Measurements from ENCODE around the gene CAPN11.

CAPN11 gene

DNA sequence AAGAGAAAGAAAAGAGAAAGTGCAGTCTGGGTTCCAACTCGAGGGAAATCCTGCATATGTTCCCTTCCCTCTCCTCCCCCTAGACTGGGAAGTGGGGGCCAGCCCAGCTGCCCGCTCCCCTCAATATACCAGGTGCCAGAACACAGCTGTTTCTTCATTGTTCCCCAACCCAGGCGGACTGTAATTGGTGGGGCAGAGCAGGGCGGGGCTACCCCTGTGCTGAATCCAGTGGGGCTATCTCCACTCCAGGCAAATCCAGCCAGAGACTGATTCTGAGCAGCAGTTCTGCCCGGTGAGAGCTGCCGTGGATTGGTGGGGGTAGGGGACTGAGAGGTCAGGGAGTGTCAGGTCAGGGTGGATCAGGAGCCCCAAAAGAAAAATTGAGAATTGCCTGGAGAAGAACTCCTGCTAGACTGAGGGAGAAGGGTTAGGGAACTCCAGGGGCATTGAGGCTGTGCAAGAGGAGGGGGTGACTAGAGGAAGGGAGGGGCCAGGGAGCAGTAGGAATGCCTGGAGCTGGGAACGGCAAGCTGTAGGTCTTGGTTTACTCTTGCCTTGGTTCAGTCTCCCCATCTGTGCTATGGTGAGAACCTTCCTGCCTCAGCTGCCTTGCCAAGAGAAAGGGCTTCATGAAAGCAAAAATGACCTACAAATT is 58.2 kb downstream of the CAPN11 start, which contains the start of gene MYMX:
TSS of gene MYMX (plus strand) at position 250 of the 655 bp plus-strand sequence. CDS start 546 bp downstream, outside the sequence.
- no peak within 1 kb of the TSS for H3K27ac ChIP-seq
- no peaks in the 10 kb centered on the region for H3K36me3 ChIP-seq (ENCODE audit: control insufficient read depth, insufficient read depth, low read length)
- no peaks in the 10 kb centered on the region for H3K9me3 ChIP-seq (ENCODE audit: control insufficient read depth, low read length)
- TF ChIP-seq, protein P1, sequence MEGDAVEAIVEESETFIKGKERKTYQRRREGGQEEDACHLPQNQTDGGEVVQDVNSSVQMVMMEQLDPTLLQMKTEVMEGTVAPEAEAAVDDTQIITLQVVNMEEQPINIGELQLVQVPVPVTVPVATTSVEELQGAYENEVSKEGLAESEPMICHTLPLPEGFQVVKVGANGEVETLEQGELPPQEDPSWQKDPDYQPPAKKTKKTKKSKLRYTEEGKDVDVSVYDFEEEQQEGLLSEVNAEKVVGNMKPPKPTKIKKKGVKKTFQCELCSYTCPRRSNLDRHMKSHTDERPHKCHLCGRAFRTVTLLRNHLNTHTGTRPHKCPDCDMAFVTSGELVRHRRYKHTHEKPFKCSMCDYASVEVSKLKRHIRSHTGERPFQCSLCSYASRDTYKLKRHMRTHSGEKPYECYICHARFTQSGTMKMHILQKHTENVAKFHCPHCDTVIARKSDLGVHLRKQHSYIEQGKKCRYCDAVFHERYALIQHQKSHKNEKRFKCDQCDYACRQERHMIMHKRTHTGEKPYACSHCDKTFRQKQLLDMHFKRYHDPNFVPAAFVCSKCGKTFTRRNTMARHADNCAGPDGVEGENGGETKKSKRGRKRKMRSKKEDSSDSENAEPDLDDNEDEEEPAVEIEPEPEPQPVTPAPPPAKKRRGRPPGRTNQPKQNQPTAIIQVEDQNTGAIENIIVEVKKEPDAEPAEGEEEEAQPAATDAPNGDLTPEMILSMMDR (IDR thresholded peaks at IDR 0.05): no peak
- H2AFZ ChIP-seq: no peak within 1 kb of the TSS
- no peak within 1 kb of the TSS for H3K4me3 ChIP-seq (ENCODE audit: low read depth, low read length)
- no peak within 1 kb of the TSS for H3K4me2 ChIP-seq (ENCODE audit: low read length)
- no peaks in the 10 kb centered on the region for H3K79me2 ChIP-seq
- H3K9ac ChIP-seq: no peak within 1 kb of the TSS
- peaks cover 9% of the 10 kb centered on the region for H3K4me1 ChIP-seq
- no peaks in the 10 kb centered on the region for H3K27me3 ChIP-seq (ENCODE audit: control insufficient read depth, insufficient read depth, low read length)

DNA sequence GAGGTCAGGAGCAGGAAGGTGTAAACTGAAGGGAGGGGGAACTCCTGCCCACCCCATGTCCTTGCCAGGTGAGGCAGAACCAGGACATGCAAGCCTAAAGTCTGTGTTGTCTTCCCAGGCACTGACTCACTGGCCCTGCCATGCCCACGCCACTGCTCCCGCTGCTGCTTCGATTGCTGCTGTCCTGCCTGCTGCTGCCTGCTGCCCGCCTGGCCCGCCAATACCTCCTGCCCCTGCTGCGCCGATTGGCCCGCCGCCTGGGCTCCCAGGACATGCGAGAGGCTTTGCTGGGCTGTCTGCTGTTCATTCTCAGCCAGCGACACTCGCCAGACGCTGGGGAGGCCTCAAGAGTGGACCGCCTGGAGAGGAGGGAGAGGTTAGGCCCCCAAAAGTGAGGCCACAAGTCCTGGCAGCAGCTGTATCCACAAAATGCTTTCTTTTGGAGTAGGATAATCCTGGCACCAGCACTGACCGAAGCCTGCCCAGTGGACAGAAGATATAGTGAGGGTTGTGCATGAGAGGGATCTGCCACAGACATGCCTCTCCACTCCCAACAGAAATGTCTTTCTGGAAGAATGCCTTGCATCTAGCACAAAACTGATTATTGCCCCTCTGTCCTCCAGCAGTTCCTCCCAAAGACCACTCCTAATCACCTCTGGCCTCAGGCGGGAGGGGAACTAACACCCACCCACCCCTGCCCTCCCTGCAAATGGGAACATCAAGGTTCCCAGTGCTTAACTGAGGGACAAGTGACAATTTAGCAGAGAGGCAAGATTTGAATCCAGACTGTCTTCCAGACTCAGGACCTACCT is 58.9 kb downstream of the CAPN11 start:
- no peak overlapping the region for H3K27ac ChIP-seq
- no peaks in the 10 kb centered on the region for H3K79me2 ChIP-seq
- H3K36me3 ChIP-seq (ENCODE audit: control insufficient read depth, insufficient read depth, low read length): no peaks in the 10 kb centered on the region
- H3K9ac ChIP-seq: no peak overlapping the region
- TF ChIP-seq, protein P1 (IDR thresholded peaks at IDR 0.05): no peak
- no peak overlapping the region for H3K4me2 ChIP-seq (ENCODE audit: low read length)
- peaks cover 11% of the 10 kb centered on the region for H3K4me1 ChIP-seq
- no peak overlapping the region for H2AFZ ChIP-seq
- H3K27me3 ChIP-seq (ENCODE audit: control insufficient read depth, insufficient read depth, low read length): no peaks in the 10 kb centered on the region
- no peak overlapping the region for H3K4me3 ChIP-seq (ENCODE audit: low read depth, low read length)
- H3K9me3 ChIP-seq (ENCODE audit: control insufficient read depth, low read length): no peaks in the 10 kb centered on the region

DNA sequence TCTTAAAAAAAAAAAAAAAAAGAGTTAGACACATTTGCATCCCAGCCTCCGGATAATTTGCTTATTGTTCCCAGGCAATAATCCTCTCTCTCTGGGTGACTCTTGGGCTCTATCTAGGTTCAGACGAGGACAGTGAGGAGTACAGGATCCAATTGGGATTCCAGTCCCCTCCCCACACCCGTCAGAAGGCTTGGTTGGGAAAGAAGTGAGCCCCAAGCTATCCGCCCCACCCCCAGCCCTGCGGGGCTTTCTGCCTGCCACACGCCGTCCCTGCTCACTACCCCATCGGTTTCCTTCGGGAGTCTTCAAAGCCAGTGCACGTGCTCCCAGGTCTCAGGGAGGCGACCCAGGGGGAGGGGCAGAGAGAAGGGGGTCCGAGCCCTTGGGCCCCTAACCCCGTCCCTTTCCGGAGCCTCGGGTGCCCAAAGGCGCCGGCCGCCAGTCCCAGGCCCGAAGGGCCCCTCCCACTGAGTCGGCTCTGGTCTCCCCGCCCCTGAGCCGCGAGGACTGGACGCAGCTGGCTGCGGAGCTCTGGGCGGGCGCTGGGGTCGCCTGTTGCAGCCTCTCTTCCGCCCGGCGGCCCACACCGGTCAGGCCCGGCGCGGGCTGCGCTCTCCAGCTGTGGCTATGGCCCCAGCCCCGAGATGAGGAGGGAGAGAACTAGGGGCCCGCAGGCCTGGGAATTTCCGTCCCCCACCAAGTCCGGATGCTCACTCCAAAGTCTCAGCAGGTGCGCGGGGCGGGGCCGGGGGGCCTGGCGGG is 60.6 kb downstream of the CAPN11 start:
- no peaks in the 10 kb centered on the region for H3K27me3 ChIP-seq (ENCODE audit: control insufficient read depth, insufficient read depth, low read length)
- no peaks in the 10 kb centered on the region for H3K36me3 ChIP-seq (ENCODE audit: control insufficient read depth, insufficient read depth, low read length)
- H3K4me2 ChIP-seq (ENCODE audit: low read length): peak overlapping the region; percentile 97
- no peaks in the 10 kb centered on the region for H3K79me2 ChIP-seq
- peak overlapping the region; percentile 94 for H2AFZ ChIP-seq
- peak overlapping the region; percentile 80 for H3K4me3 ChIP-seq (ENCODE audit: low read depth, low read length)
- TF ChIP-seq, protein P1 (IDR thresholded peaks at IDR 0.05): no peak
- peak overlapping the region; percentile 34 for H3K27ac ChIP-seq
- peaks cover 14% of the 10 kb centered on the region for H3K4me1 ChIP-seq
- no peaks in the 10 kb centered on the region for H3K9me3 ChIP-seq (ENCODE audit: control insufficient read depth, low read length)
- H3K9ac ChIP-seq: no peak overlapping the region

DNA sequence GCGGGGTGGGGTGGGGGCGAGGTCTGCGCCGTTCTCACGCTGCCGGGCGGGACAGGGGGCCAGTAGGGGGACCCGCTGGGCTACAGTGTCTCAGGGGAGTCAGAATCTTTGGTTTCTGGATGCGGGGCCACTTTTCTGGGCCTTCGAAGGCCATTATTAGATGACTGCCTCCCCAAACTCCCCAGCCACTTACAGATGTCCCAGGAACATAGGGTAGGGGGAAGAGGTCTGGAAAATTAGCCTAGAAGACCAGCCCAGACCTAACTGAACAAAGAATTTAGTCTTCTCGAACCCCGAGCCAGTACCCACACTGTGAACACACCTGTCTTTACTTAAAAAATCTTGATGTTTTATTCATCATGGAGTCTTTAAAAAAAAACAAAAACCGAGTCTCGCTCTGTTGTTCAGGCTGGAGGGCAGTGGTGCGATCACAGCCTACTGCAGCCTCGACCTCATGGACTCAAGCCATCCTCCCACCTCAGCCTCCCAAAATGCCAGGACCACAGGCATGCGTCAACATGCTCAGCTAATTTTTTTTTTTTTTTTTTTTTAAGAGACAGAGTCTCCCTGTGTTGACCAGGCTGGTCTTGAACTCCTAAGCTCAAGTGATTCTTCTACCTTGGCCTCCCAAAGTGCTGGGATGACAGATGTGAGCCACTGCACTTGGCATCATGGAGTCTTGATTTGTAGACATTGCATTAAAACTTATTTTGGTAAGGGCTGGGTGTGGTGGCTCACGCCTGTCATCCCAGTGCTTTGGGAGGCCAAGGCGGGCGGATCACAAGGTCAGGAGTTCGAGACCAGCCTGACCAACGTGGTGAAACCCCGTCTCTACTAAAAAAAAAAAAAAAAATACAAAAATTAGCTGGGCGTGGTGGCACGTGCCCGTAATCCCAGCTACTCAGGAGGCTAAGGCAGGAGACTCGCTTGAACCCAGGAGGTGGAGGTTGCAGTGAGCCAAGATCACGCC is 61.5 kb downstream of the CAPN11 start:
- peak overlapping the region; percentile 97 for H3K4me2 ChIP-seq (ENCODE audit: low read length)
- H3K9me3 ChIP-seq (ENCODE audit: control insufficient read depth, low read length): no peaks in the 10 kb centered on the region
- no peaks in the 10 kb centered on the region for H3K27me3 ChIP-seq (ENCODE audit: control insufficient read depth, insufficient read depth, low read length)
- H3K79me2 ChIP-seq: no peaks in the 10 kb centered on the region
- peak overlapping the region; percentile 62 for H2AFZ ChIP-seq
- peak overlapping the region; percentile 47 for H3K4me3 ChIP-seq (ENCODE audit: low read depth, low read length)
- peaks cover 14% of the 10 kb centered on the region for H3K4me1 ChIP-seq
- no peaks in the 10 kb centered on the region for H3K36me3 ChIP-seq (ENCODE audit: control insufficient read depth, insufficient read depth, low read length)
- no peak overlapping the region for H3K9ac ChIP-seq
- no peak overlapping the region for H3K27ac ChIP-seq
- TF ChIP-seq, protein P1 (IDR thresholded peaks at IDR 0.05): no peak

All from parathyroid adenoma (tissue), 2 donors.